ENCODE measurements around the gene NELFB.

The NELFB gene

DNA sequence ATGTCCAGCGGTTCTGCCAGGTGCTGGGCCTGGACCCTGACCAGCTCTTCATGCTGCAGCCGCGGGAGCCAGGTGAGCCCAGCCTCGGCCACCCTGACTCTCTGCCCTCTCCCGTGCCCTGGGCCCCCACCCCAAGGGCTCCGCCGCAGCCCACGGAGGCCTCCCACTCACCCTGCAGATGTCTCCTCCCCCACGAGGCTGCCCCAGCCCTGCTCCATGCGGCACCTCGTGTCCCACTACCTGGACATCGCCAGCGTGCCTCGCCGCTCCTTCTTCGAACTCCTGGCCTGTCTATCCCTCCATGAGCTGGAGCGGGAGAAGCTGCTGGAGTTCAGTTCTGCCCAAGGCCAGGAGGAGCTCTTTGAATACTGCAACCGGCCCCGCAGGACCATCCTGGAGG is 40.5 kb upstream of the NELFB start:
- H3K27ac Mint-ChIP-seq: no peak overlapping the region
- peaks cover 4% of the 10 kb centered on the region for H3K36me3 Mint-ChIP-seq (ENCODE audit: low read depth)
- no peak for TF ChIP-seq CTCF (IDR thresholded peaks at IDR 0.05; ENCODE audit: unreplicated experiment in 3 of 3)
- peaks cover 5% of the 10 kb centered on the region for H3K4me1 Mint-ChIP-seq
- H3K27me3 Mint-ChIP-seq (ENCODE audit: low read depth): no peaks in the 10 kb centered on the region
- H3K4me3 Mint-ChIP-seq: peak overlapping the region in 1 of 3 experiments; percentile 27
- no peaks in the 10 kb centered on the region for H3K9me3 Mint-ChIP-seq

- no peaks in the 10 kb centered on the region for H3K9me3 Mint-ChIP-seq
- H3K36me3 Mint-ChIP-seq (ENCODE audit: low read depth): peaks cover 4% of the 10 kb centered on the region
- no peak overlapping the region for H3K4me3 Mint-ChIP-seq
- H3K27me3 Mint-ChIP-seq (ENCODE audit: low read depth): no peaks in the 10 kb centered on the region
- peaks cover 5% of the 10 kb centered on the region for H3K4me1 Mint-ChIP-seq
- H3K27ac Mint-ChIP-seq: no peak overlapping the region
- TF ChIP-seq CTCF (IDR thresholded peaks at IDR 0.05; ENCODE audit: unreplicated experiment in 3 of 3): no peak
These were observed 39.7 kb upstream of the NELFB start for GRCh38 chr9:137215196-137215986.

GRCh38 chr9:137216188-137216965 is 38.8 kb upstream of the NELFB start:
- Mint-ChIP-seq H3K36me3 (ENCODE audit: low read depth) (peaks cover 4% of the 10 kb centered on the region), H3K4me3 (no peak overlapping the region), H3K4me1 (peaks cover 5% of the 10 kb centered on the region), H3K27me3 (ENCODE audit: low read depth) (no peaks in the 10 kb centered on the region), H3K9me3 (no peaks in the 10 kb centered on the region), H3K27ac (peak overlapping the region in 1 of 3 experiments; percentile 93)
- no peak for TF ChIP-seq CTCF (IDR thresholded peaks at IDR 0.05; ENCODE audit: unreplicated experiment in 3 of 3)

- Mint-ChIP-seq H3K27ac (peak overlapping the region in 2 of 3 experiments; percentile 88 to 93), H3K4me3 (peak overlapping the region; percentile 70 to 78 (median 76)), H3K36me3 (ENCODE audit: low read depth) (peaks cover 4% of the 10 kb centered on the region), H3K27me3 (ENCODE audit: low read depth) (no peaks in the 10 kb centered on the region), H3K9me3 (no peaks in the 10 kb centered on the region), H3K4me1 (peaks cover 5% of the 10 kb centered on the region)
- no peak for TF ChIP-seq CTCF (IDR thresholded peaks at IDR 0.05; ENCODE audit: unreplicated experiment in 3 of 3)
These were observed 37.6 kb upstream of the NELFB start for GRCh38 chr9:137217276-137218211.

DNA sequence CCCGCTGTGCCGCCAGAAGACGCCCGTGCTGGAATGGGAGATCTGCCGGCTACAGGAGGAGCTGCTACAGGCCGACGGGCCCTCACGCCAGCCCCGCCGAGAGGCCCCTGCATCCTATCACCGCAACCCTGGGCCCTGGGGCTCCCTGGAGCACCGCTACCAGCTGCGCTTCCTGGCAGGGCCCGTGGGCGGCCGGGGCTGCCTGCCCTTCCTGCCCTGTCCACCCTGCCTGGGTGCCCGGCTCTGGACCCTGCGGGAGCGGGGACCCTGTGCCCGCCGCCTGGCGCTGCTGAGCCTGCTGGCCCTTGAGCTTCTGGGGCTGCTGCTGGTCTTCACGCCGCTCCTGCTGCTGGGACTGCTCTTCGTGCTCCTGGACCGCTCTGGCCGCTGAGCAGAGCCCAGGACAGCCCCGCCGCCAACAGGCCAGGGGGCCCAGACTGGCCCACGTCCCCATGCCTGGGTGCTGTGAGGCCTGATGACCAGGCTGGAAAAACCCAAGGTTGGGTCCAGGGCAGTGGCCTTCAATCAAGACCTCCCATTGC is 36.8 kb upstream of the NELFB start:
- peaks cover 5% of the 10 kb centered on the region for H3K4me1 Mint-ChIP-seq
- no peak overlapping the region for H3K27ac Mint-ChIP-seq
- no peaks in the 10 kb centered on the region for H3K9me3 Mint-ChIP-seq
- peak overlapping the region in 1 of 3 experiments; percentile 42 for H3K4me3 Mint-ChIP-seq
- no peak for TF ChIP-seq CTCF (IDR thresholded peaks at IDR 0.05; ENCODE audit: unreplicated experiment in 3 of 3)
- H3K36me3 Mint-ChIP-seq (ENCODE audit: low read depth): no peaks in the 10 kb centered on the region
- no peaks in the 10 kb centered on the region for H3K27me3 Mint-ChIP-seq (ENCODE audit: low read depth)

All from nephron (organoid).